Inflammatory macrophage treated with lipopolysaccharide for 1 hour (primary cell): ENCODE measurements around the gene BCKDK.
"Not testable (repeated sequence)": the region's sequence is repeated elsewhere in the genome, so short reads cannot be mapped to it uniquely, and the experiment has no call there.

ENCODE experiments used
- DNase-seq, 2 donors: peaks; one replicate each; pipeline ENCODE4 v3.0.0-alpha.2; 2020 to 2022

The BCKDK gene

GRCh38 chr16:31100876-31101641 is 7.1 kb upstream of the BCKDK start:
- not testable (repeated sequence) for DNase-seq

GRCh38 chr16:31105677-31106213 is 2.4 kb upstream of the BCKDK start:
- DNase-seq = peak; percentile 64 to 85

- DNase-seq = no peak
Observed at GRCh38 chr16:31106509-31107464, 1.4 kb upstream of the BCKDK start.

- DNase-seq = no peak
Observed at GRCh38 chr16:31107465-31107867, 720 bp upstream of the BCKDK start.

GRCh38 chr16:31108794-31109558 is 790 bp downstream of the BCKDK start:
- no peak for DNase-seq

GRCh38 chr16:31109622-31110021 is 1.4 kb downstream of the BCKDK start:
- no peak for DNase-seq

- DNase-seq = no peak
Observed at GRCh38 chr16:31110106-31111034, 2.2 kb downstream of the BCKDK start.

GRCh38 chr16:31111881-31112466 is 3.8 kb downstream of the BCKDK start:
- DNase-seq = no peak

- no peak for DNase-seq
Observed at GRCh38 chr16:31112711-31113110, 4.5 kb downstream of the BCKDK start.

- peak; percentile 84 to 94 for DNase-seq
Observed at GRCh38 chr16:31113121-31114120, 5.2 kb downstream of the BCKDK start.

- DNase-seq = no peak
Observed at GRCh38 chr16:31114468-31114867, 6.3 kb downstream of the BCKDK start.

GRCh38 chr16:31117384-31118222 is 9.4 kb downstream of the BCKDK start, which contains the start of gene KAT8:
Gene KAT8 (plus strand): TSS chr16:31117664. CDS start chr16:31117682, 18 bp downstream.
- DNase-seq = peak; percentile 98 to 99

- peak; percentile 86 to 96 for DNase-seq
Observed at GRCh38 chr16:31118223-31119155, 10.3 kb downstream of the BCKDK start.

GRCh38 chr16:31120129-31120528 is 11.9 kb downstream of the BCKDK start:
- DNase-seq = no peak

GRCh38 chr16:31125844-31126243 is 17.7 kb downstream of the BCKDK start:
- no peak for DNase-seq

- DNase-seq = no peak
Observed at GRCh38 chr16:31127182-31127581, 19.0 kb downstream of the BCKDK start.
